IMR-90 (cell line): ENCODE measurements around the gene CST9. TPM values are rescaled to one million over a fixed set of nuclear protein-coding genes. Genes with fewer than 3 reads are reported as not detected.

Experiments
- ATAC-seq: fragments of 200-7000 bp; cut with Tn5 transposase; 2 replicates; pipeline ENCODE4 v1.9.1; 2020; ENCODE audit warnings: low read depth, mild to moderate bottlenecking, moderate library complexity
- BruUV-seq: library from RNA; stranded (reverse); fragments of 400-500 nt; replicated peaks from 2 replicates; lab custom pipeline; 2021; lab: Mats Ljungman, UMichigan
- CTCF ChIA-PET: fragments of 300-600 bp; formaldehyde crosslinking; extraction: SDS; loops from one replicate; lab custom pipeline; 2021; ENCODE audit warnings: antibody characterized with exemption; lab: Yijun Ruan, JAX
- POLR2A ChIA-PET: fragments of 300-600 bp; sonication (Branson Sonifier 250); formaldehyde crosslinking; loops from one replicate; lab custom pipeline; 2022; ENCODE audit warnings: antibody characterized with exemption; ENCODE audit not compliant: unreplicated experiment; lab: Charles Lee
- DNase-seq: peaks from one replicate; pipeline ENCODE4 v3.0.0; 2013
- H2AFZ ChIP-seq: replicated peaks from 2 replicates; pipeline ENCODE3; 2013; ENCODE audit warnings: low read length, mild to moderate bottlenecking; ENCODE audit not compliant: poor library complexity
- H2AK5ac ChIP-seq: 2 replicates; pipeline ENCODE4 v1.6.1; 2013; ENCODE audit warnings: low read depth, low read length, inconsistent platforms
- H2AK9ac ChIP-seq: replicated peaks from 2 replicates; pipeline ENCODE3; 2013; ENCODE audit warnings: mild to moderate bottlenecking, low read depth, low read length, moderate library complexity; ENCODE audit not compliant: poor library complexity
- H2BK120ac ChIP-seq: 2 replicates; pipeline ENCODE4 v1.6.1; 2013; ENCODE audit warnings: low read depth, low read length, inconsistent platforms
- H2BK15ac ChIP-seq: 3 replicates; pipeline ENCODE4 v1.6.1; 2013; ENCODE audit warnings: low read depth, low read length, inconsistent platforms
- H2BK20ac ChIP-seq: 2 replicates; pipeline ENCODE4 v1.6.1; 2013; ENCODE audit warnings: low read depth, mild to moderate bottlenecking, inconsistent platforms, low read length, moderate library complexity
- H2BK5ac ChIP-seq: 2 replicates; pipeline ENCODE4 v1.6.1; 2013; ENCODE audit warnings: mild to moderate bottlenecking, low read depth, low read length, inconsistent platforms; ENCODE audit not compliant: poor library complexity, severe bottlenecking
- H3K14ac ChIP-seq: replicated peaks from 2 replicates; pipeline ENCODE4 v1.6.1; 2013; ENCODE audit warnings: low read depth, low read length, inconsistent platforms
- H3K18ac ChIP-seq: 2 replicates; pipeline ENCODE4 v1.6.1; 2013; ENCODE audit warnings: low read depth, low read length, control low read depth
- H3K23ac ChIP-seq: 2 replicates; pipeline ENCODE4 v1.6.1; 2013; ENCODE audit warnings: low read depth, low read length, inconsistent platforms
- H3K27ac ChIP-seq: 2 replicates; pipeline ENCODE4 v1.5.1; 2013; ENCODE audit warnings: mild to moderate bottlenecking, control low read depth, low read length; ENCODE audit not compliant: insufficient read depth
- H3K27me3 ChIP-seq: 2 replicates; pipeline ENCODE4 v1.6.1; 2013; ENCODE audit warnings: low read length; ENCODE audit not compliant: control insufficient read depth, insufficient read depth
- H3K36me3 ChIP-seq: 2 replicates; pipeline ENCODE4 v1.6.1; 2013; ENCODE audit warnings: low read length, mixed read lengths; ENCODE audit not compliant: control insufficient read depth, insufficient read depth
- H3K4ac ChIP-seq: 2 replicates; pipeline ENCODE4 v1.6.1; 2013; ENCODE audit warnings: low read depth, low read length, inconsistent platforms
- H3K4me1 ChIP-seq: 2 replicates; pipeline ENCODE4 v1.6.1; 2013; ENCODE audit warnings: low read length, mixed read lengths; ENCODE audit not compliant: control insufficient read depth, insufficient read depth
- H3K4me2 ChIP-seq: 2 replicates; pipeline ENCODE4 v1.6.1; 2013; ENCODE audit warnings: low read depth, mild to moderate bottlenecking, control low read depth, low read length, moderate library complexity
- H3K4me3 ChIP-seq: 2 replicates; pipeline ENCODE4 v1.5.1; 2013; ENCODE audit warnings: low read depth, mild to moderate bottlenecking, control low read depth, low read length, moderate library complexity; ENCODE audit not compliant: insufficient read depth
- H3K56ac ChIP-seq: 2 replicates; pipeline ENCODE4 v1.6.1; 2013; ENCODE audit warnings: low read length, inconsistent platforms; ENCODE audit not compliant: insufficient read depth; ENCODE audit errors: extremely low read depth
- H3K79me1 ChIP-seq, 2 experiments: 2 replicates each; pipeline ENCODE4 v1.6.1; 2013; ENCODE audit warnings: low read length in 2 of 2, inconsistent platforms in 1 of 2, low read depth in 1 of 2
- H3K9ac ChIP-seq: 2 replicates; pipeline ENCODE4 v1.6.1; 2013; ENCODE audit warnings: low read depth, low read length, control low read depth
- H3K9me1 ChIP-seq: 2 replicates; pipeline ENCODE4 v1.6.1; 2013; ENCODE audit warnings: low read length, inconsistent platforms; ENCODE audit not compliant: insufficient read depth
- H3K9me3 ChIP-seq: 2 replicates; pipeline ENCODE4 v1.6.1; 2013; ENCODE audit warnings: low read length; ENCODE audit not compliant: control insufficient read depth, insufficient read depth
- H4K20me1 ChIP-seq: 2 replicates; pipeline ENCODE4 v1.6.1; 2013; ENCODE audit warnings: low read length, inconsistent platforms; ENCODE audit not compliant: insufficient read depth
- H4K5ac ChIP-seq: 2 replicates; pipeline ENCODE4 v1.6.1; 2013; ENCODE audit warnings: mild to moderate bottlenecking, low read depth, low read length, control low read depth
- H4K8ac ChIP-seq, 2 experiments: 2 replicates each; pipeline ENCODE4 v1.6.1; 2013; ENCODE audit warnings: low read depth in 2 of 2, low read length in 2 of 2, control low read depth in 1 of 2, inconsistent platforms in 1 of 2
- H4K91ac ChIP-seq: 2 replicates; pipeline ENCODE4 v1.6.1; 2013; ENCODE audit warnings: low read depth, low read length, inconsistent platforms; ENCODE audit not compliant: insufficient read depth
- BHLHE40 ChIP-seq: fragments of 150-350 bp; IDR thresholded peaks from 2 replicates; pipeline ENCODE4 v1.6.1; 2016; ENCODE audit warnings: mild to moderate bottlenecking, low read depth, low read length
- CEBPB ChIP-seq: IDR thresholded peaks from 2 replicates; pipeline ENCODE4 v1.6.1; 2012; ENCODE audit warnings: low read depth, low read length, improper control_type of control experiment
- CHD1 ChIP-seq: IDR thresholded peaks from 2 replicates; pipeline ENCODE4 v1.6.1; 2012; ENCODE audit warnings: low read depth, low read length, improper control_type of control experiment
- FOS ChIP-seq: fragments of 150-350 bp; IDR thresholded peaks from 2 replicates; pipeline ENCODE4 v1.6.1; 2016; ENCODE audit warnings: low read depth, low read length
- MAFK ChIP-seq: IDR thresholded peaks from 2 replicates; pipeline ENCODE4 v1.6.1; 2012; ENCODE audit warnings: low read depth, low read length, improper control_type of control experiment
- MAZ ChIP-seq: IDR thresholded peaks from 2 replicates; pipeline ENCODE4 v1.6.1; 2012; ENCODE audit warnings: low read depth, mild to moderate bottlenecking, low read length, improper control_type of control experiment, moderate library complexity, borderline replicate concordance
- MXI1 ChIP-seq: IDR thresholded peaks from 2 replicates; pipeline ENCODE4 v1.6.1; 2012; ENCODE audit warnings: low read depth, mild to moderate bottlenecking, low read length, moderate library complexity, borderline replicate concordance
- NFE2L2 ChIP-seq: fragments of 150-350 bp; IDR thresholded peaks from 2 replicates; pipeline ENCODE4 v1.6.1; 2016; ENCODE audit warnings: low read depth, mild to moderate bottlenecking, low read length
- POLR2A ChIP-seq: IDR thresholded peaks from 2 replicates; pipeline ENCODE4 v1.6.1; 2012; ENCODE audit warnings: mild to moderate bottlenecking, low read depth, low read length
- RAD21 ChIP-seq: IDR thresholded peaks from 2 replicates; pipeline ENCODE4 v1.6.1; 2012; ENCODE audit warnings: low read length, improper control_type of control experiment
- RCOR1 ChIP-seq: IDR thresholded peaks from 2 replicates; pipeline ENCODE4 v1.6.1; 2012; ENCODE audit warnings: mild to moderate bottlenecking, low read length, improper control_type of control experiment; ENCODE audit not compliant: insufficient replicate concordance
- SMC3 ChIP-seq: fragments of 150-350 bp; IDR thresholded peaks from 2 replicates; pipeline ENCODE4 v1.6.1; 2016; ENCODE audit warnings: low read depth, mild to moderate bottlenecking, antibody characterized with exemption, low read length, moderate library complexity
- USF2 ChIP-seq: fragments of 150-350 bp; IDR thresholded peaks from 2 replicates; pipeline ENCODE4 v1.6.1; 2017; ENCODE audit warnings: mild to moderate bottlenecking, antibody characterized with exemption, low read length, low read depth
- WGBS, 2 experiments: methylation state at CpG; one replicate each; pipeline versions ENCODE4 v1.1.5 to v1.1.7; 2013; ENCODE audit warnings: missing lambda C conversion rate in 2 of 2; ENCODE audit not compliant: insufficient read length in 1 of 2; ENCODE audit errors: extremely low coverage in 2 of 2; 5-methylcytosine and 5-hydroxymethylcytosine counted together
- dilution Hi-C: fragments of 300-500 bp; cut with HindIII; formaldehyde crosslinking; loops from one replicate; pipeline ENCODE4 v1.14.3; 2018; ENCODE audit warnings: low sequenced_read_pairs; ENCODE audit not compliant: unreplicated experiment
- in situ Hi-C: fragments of 300-500 bp; cut with MboI; formaldehyde crosslinking; loops from 3 replicates; pipeline ENCODE4 v1.14.3; 2019; ENCODE audit warnings: low sequenced_read_pairs, inconsistent platforms, mixed read lengths
- intact Hi-C: fragments of 100-400 bp; cut with micrococcal nuclease; formaldehyde crosslinking; loops from 2 replicates; pipeline ENCODE4 v1.10.0; 2022
- polyA plus RNA-seq, 3 experiments: library from polyadenylated mRNA; depleted of rRNA; stranded (reverse); fragments of >200 nt; gene quantifications; 2 replicates each; pipeline ENCODE4 v1.2.3, GENCODE V29; 2012; ENCODE audit warnings: low replicate concordance in 1 of 3
- total RNA-seq: library from RNA; depleted of rRNA; stranded (reverse); fragments of >200 nt; gene quantifications from 2 replicates; pipeline ENCODE4 v1.2.3, GENCODE V29; 2012
- TF ChIP-seq, protein P1 (sequence below): conservative IDR thresholded peaks from 2 replicates; pipeline ENCODE4 v1.5.1; 2012; ENCODE audit warnings: mild to moderate bottlenecking, low read depth, low read length, improper control_type of control experiment

The CST9 gene
- total and polyA plus RNA-seq, 2 of the 4 experiments (the other 2 are of a cell fraction), result not detected

DNA sequence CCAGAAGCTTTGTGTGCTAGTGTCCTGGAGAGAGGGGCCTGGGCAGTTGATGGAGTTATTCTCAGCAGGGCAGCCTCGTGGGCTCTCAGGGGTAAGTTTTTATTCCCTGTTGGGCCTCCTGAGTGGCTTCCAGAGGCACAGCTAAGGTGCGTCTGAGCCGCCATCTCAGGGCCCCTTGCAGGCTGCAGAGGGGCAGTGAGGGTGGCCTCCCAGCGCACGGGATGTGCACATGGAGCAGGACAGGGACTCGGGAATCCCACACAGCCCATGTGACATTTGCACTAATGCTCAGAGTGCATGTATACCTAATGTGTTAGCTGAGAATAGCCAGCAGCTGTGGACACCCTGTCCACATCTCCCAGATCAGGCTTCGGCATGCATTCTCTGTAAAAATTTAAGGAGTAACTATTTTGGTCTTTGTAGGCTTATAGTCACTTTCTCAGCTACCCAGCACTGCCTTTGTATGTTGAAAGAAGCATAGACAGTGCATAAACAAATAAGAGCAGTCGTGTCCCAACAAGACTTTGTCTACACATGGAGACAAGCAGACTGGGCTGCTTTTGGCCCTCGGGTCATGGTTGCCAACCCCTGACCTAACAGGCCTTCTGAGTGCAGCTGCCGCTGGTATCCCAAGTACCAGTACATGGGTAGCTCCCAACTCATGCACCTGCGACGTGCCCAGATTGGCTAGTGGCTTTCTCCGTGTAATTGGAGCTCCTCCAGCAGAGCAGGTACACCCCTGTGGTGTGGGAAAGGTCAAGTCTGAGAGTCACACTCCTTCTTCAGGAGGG, 18.8 kb downstream of the CST9 start:
- Histone ChIP-seq H3K4me3 (no peak overlapping the region), H3K27me3 (peaks cover 2% of the 10 kb centered on the region), H3K9ac (no peak overlapping the region), H3K9me1 (no peaks in the 10 kb centered on the region), H3K18ac (no peak overlapping the region), H2BK15ac (no peak overlapping the region), H4K5ac (no peak overlapping the region), H3K9me3 (no peaks in the 10 kb centered on the region), H3K14ac (no peak overlapping the region), H2AK9ac (no peak overlapping the region), H4K8ac (no peak overlapping the region), H3K4me1 (no peaks in the 10 kb centered on the region), H3K4me2 (no peak overlapping the region), H2AFZ (no peak overlapping the region), H4K91ac (no peak overlapping the region), H2BK5ac (no peak overlapping the region), H4K20me1 (no peaks in the 10 kb centered on the region), H2BK120ac (no peak overlapping the region), H2BK20ac (no peak overlapping the region), H3K56ac (no peak overlapping the region), H2AK5ac (no peak overlapping the region), H3K4ac (no peak overlapping the region), H3K27ac (no peak overlapping the region), H3K36me3 (no peaks in the 10 kb centered on the region), H3K23ac (no peak overlapping the region), H3K79me1 (no peaks in the 10 kb centered on the region)
- DNase-seq, result no peak
- ChIA-PET POLR2A (no interaction called here), CTCF (no interaction called here)
- TF ChIP-seq SMC3 (no peak), POLR2A (no peak), NFE2L2 (no peak), RCOR1 (no peak), MAFK (no peak), USF2 (no peak), RAD21 (no peak), CHD1 (no peak), BHLHE40 (no peak), MAZ (no peak), FOS (no peak), MXI1 (no peak), CEBPB (no peak)
- TF ChIP-seq, protein P1, sequence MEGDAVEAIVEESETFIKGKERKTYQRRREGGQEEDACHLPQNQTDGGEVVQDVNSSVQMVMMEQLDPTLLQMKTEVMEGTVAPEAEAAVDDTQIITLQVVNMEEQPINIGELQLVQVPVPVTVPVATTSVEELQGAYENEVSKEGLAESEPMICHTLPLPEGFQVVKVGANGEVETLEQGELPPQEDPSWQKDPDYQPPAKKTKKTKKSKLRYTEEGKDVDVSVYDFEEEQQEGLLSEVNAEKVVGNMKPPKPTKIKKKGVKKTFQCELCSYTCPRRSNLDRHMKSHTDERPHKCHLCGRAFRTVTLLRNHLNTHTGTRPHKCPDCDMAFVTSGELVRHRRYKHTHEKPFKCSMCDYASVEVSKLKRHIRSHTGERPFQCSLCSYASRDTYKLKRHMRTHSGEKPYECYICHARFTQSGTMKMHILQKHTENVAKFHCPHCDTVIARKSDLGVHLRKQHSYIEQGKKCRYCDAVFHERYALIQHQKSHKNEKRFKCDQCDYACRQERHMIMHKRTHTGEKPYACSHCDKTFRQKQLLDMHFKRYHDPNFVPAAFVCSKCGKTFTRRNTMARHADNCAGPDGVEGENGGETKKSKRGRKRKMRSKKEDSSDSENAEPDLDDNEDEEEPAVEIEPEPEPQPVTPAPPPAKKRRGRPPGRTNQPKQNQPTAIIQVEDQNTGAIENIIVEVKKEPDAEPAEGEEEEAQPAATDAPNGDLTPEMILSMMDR, result no peak
- 0% methylated on average over 1 of the region's 13 CpGs; no CpG with 5 or more reads in 1 of the 2 experiments for WGBS, 2 experiments
- in situ Hi-C loops, result no loop called here
- no TSS peak for BruUV-seq
- no peak for ATAC-seq
- intact Hi-C loops, result no loop called here
- dilution Hi-C loops, result no loop called here
